ENCODE results near the gene KCNH3. TPM values are rescaled to one million over a fixed set of nuclear protein-coding genes. Genes with fewer than 3 reads are reported as not detected.

Gene KCNH3
- total RNA-seq, 1 experiment from 2014 or later, result 0.08 TPM

GRCh38 chr12:49543914-49544815, 5.3 kb downstream of the KCNH3 start:
- no peak overlapping the region for H3K4me3 ChIP-seq
- no peaks in the 10 kb centered on the region for H3K36me3 ChIP-seq
- H3K9me3 ChIP-seq (replicated peaks), result no peaks in the 10 kb centered on the region
- peaks cover 24% of the 10 kb centered on the region for H3K27me3 ChIP-seq (replicated peaks)
- peaks cover 10% of the 10 kb centered on the region for H3K4me1 ChIP-seq (replicated peaks)
- peak in 1 of 2 experiments; percentile 44 for DNase-seq (ENCODE audit: low read depth in 1 of 2, low spot score in 2 of 2)
- H3K27ac ChIP-seq, result no peak overlapping the region

GRCh38 chr12:49545815-49546214, 7.0 kb downstream of the KCNH3 start:
- DNase-seq (ENCODE audit: low read depth in 1 of 2, low spot score in 2 of 2), result no peak
- peaks cover 5% of the 10 kb centered on the region for H3K4me1 ChIP-seq (replicated peaks)
- H3K27me3 ChIP-seq (replicated peaks), result peaks cover 21% of the 10 kb centered on the region
- no peaks in the 10 kb centered on the region for H3K36me3 ChIP-seq
- no peak overlapping the region for H3K27ac ChIP-seq
- no peaks in the 10 kb centered on the region for H3K9me3 ChIP-seq (replicated peaks)
- no peak overlapping the region for H3K4me3 ChIP-seq

- H3K9me3 ChIP-seq (replicated peaks), result no peaks in the 10 kb centered on the region
- H3K27me3 ChIP-seq (replicated peaks), result peaks cover 22% of the 10 kb centered on the region
- DNase-seq (ENCODE audit: low read depth in 1 of 2, low spot score in 2 of 2), result no peak
- H3K27ac ChIP-seq, result no peak overlapping the region
- no peak overlapping the region for H3K4me3 ChIP-seq
- H3K36me3 ChIP-seq, result no peaks in the 10 kb centered on the region
- H3K4me1 ChIP-seq (replicated peaks), result peaks cover 5% of the 10 kb centered on the region
These were observed 7.7 kb downstream of the KCNH3 start for GRCh38 chr12:49546481-49546880.

- Histone ChIP-seq H3K4me1 (replicated peaks) (peaks cover 5% of the 10 kb centered on the region), H3K36me3 (no peaks in the 10 kb centered on the region), H3K27ac (no peak overlapping the region), H3K9me3 (replicated peaks) (no peaks in the 10 kb centered on the region), H3K27me3 (replicated peaks) (peaks cover 27% of the 10 kb centered on the region), H3K4me3 (no peak overlapping the region)
- no peak for DNase-seq (ENCODE audit: low read depth in 1 of 2, low spot score in 2 of 2)
These were observed 8.4 kb downstream of the KCNH3 start for GRCh38 chr12:49547090-49547690.

GRCh38 chr12:49548481-49548821, 9.6 kb downstream of the KCNH3 start:
- Histone ChIP-seq H3K4me3 (no peak overlapping the region), H3K4me1 (replicated peaks) (peaks cover 5% of the 10 kb centered on the region), H3K27me3 (replicated peaks) (peaks cover 27% of the 10 kb centered on the region), H3K36me3 (no peaks in the 10 kb centered on the region), H3K27ac (no peak overlapping the region), H3K9me3 (replicated peaks) (no peaks in the 10 kb centered on the region)
- peak in 1 of 2 experiments; percentile 41 for DNase-seq (ENCODE audit: low read depth in 1 of 2, low spot score in 2 of 2)

- H3K4me1 ChIP-seq (replicated peaks), result peaks cover 5% of the 10 kb centered on the region
- peaks cover 27% of the 10 kb centered on the region for H3K27me3 ChIP-seq (replicated peaks)
- DNase-seq (ENCODE audit: low read depth in 1 of 2, low spot score in 2 of 2), result no peak
- no peak overlapping the region for H3K4me3 ChIP-seq
- H3K36me3 ChIP-seq, result no peaks in the 10 kb centered on the region
- H3K27ac ChIP-seq, result no peak overlapping the region
- H3K9me3 ChIP-seq (replicated peaks), result no peaks in the 10 kb centered on the region
These were observed 10.2 kb downstream of the KCNH3 start for GRCh38 chr12:49548822-49549648.

- Histone ChIP-seq H3K4me1 (replicated peaks) (peaks cover 5% of the 10 kb centered on the region), H3K27ac (no peak overlapping the region), H3K9me3 (replicated peaks) (no peaks in the 10 kb centered on the region), H3K4me3 (no peak overlapping the region), H3K36me3 (no peaks in the 10 kb centered on the region), H3K27me3 (replicated peaks) (peaks cover 27% of the 10 kb centered on the region)
- no peak for DNase-seq (ENCODE audit: low read depth in 1 of 2, low spot score in 2 of 2)
These were observed 11.2 kb downstream of the KCNH3 start for GRCh38 chr12:49549735-49550692.

GRCh38 chr12:49550693-49551252, 11.9 kb downstream of the KCNH3 start:
- Histone ChIP-seq H3K4me3 (no peak overlapping the region), H3K4me1 (replicated peaks) (peaks cover 5% of the 10 kb centered on the region), H3K27ac (no peak overlapping the region), H3K9me3 (replicated peaks) (no peaks in the 10 kb centered on the region), H3K27me3 (replicated peaks) (peaks cover 27% of the 10 kb centered on the region), H3K36me3 (no peaks in the 10 kb centered on the region)
- DNase-seq (ENCODE audit: low read depth in 1 of 2, low spot score in 2 of 2), result no peak

- H3K27ac ChIP-seq, result no peak overlapping the region
- peaks cover 2% of the 10 kb centered on the region for H3K36me3 ChIP-seq
- peaks cover 27% of the 10 kb centered on the region for H3K27me3 ChIP-seq (replicated peaks)
- H3K4me1 ChIP-seq (replicated peaks), result peaks cover 5% of the 10 kb centered on the region
- no peak for DNase-seq (ENCODE audit: low read depth in 1 of 2, low spot score in 2 of 2)
- no peak overlapping the region for H3K4me3 ChIP-seq
- no peaks in the 10 kb centered on the region for H3K9me3 ChIP-seq (replicated peaks)
These were observed 13.2 kb downstream of the KCNH3 start for GRCh38 chr12:49552014-49552413.

- Histone ChIP-seq H3K9me3 (replicated peaks) (no peaks in the 10 kb centered on the region), H3K4me3 (no peak overlapping the region), H3K27me3 (replicated peaks) (peaks cover 24% of the 10 kb centered on the region), H3K4me1 (replicated peaks) (peaks cover 5% of the 10 kb centered on the region), H3K27ac (no peak overlapping the region), H3K36me3 (peaks cover 6% of the 10 kb centered on the region)
- DNase-seq (ENCODE audit: low read depth in 1 of 2, low spot score in 2 of 2), result no peak
These were observed 13.6 kb downstream of the KCNH3 start for GRCh38 chr12:49552425-49552824.

GRCh38 chr12:49552899-49553298, 14.1 kb downstream of the KCNH3 start:
- Histone ChIP-seq H3K36me3 (peaks cover 11% of the 10 kb centered on the region), H3K4me1 (replicated peaks) (peaks cover 5% of the 10 kb centered on the region), H3K27me3 (replicated peaks) (peaks cover 23% of the 10 kb centered on the region), H3K4me3 (no peak overlapping the region), H3K27ac (no peak overlapping the region), H3K9me3 (replicated peaks) (no peaks in the 10 kb centered on the region)
- no peak for DNase-seq (ENCODE audit: low read depth in 1 of 2, low spot score in 2 of 2)

GRCh38 chr12:49553512-49554088, 14.8 kb downstream of the KCNH3 start:
- Histone ChIP-seq H3K36me3 (peaks cover 17% of the 10 kb centered on the region), H3K9me3 (replicated peaks) (no peaks in the 10 kb centered on the region), H3K27ac (no peak overlapping the region), H3K4me1 (replicated peaks) (peaks cover 5% of the 10 kb centered on the region), H3K27me3 (replicated peaks) (peaks cover 19% of the 10 kb centered on the region), H3K4me3 (no peak overlapping the region)
- DNase-seq (ENCODE audit: low read depth in 1 of 2, low spot score in 2 of 2), result no peak

Data from SJSA1 (cell line).